ENCODE data around the gene ARMH4. TPM values are rescaled to one million over a fixed set of nuclear protein-coding genes. Genes with fewer than 3 reads are reported as not detected.

ARMH4 gene
- total RNA-seq, 1 experiment from 2014 or later: 42.6 TPM

DNA sequence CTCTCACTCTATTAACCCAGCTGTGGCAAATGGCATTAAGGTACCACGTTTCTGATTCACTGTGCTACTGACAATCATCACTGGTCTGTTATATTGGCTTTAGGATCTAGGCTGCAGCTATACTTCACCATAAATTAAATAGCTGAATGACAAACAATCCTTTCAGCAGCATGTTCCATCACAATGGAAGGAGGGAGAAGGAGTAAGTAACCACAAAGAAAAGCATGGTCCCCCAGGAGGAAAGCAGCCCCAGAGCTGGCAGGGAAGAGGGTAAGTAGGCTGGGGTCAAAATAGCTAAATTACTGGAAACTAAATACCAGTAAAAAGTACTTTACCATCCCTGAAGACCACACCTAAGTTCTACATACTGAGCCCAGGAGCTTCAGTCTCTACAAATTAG, 2.8 kb downstream of the ARMH4 start:
- H4K91ac ChIP-seq (ENCODE audit: insufficient read length, low read depth, low read length): no peak overlapping the region
- no peak overlapping the region for H2BK20ac ChIP-seq (ENCODE audit: low read depth, low read length, poor library complexity, severe bottlenecking)
- no peak overlapping the region for H2BK5ac ChIP-seq (ENCODE audit: insufficient read length, low read length)
- Mint-ChIP-seq H3K9me3 (no peaks in the 10 kb centered on the region; a peak in 1 of 5 replicates), H3K36me3 (ENCODE audit: insufficient read depth in 1 of 3, low read depth in 3 of 3) (no peaks in the 10 kb centered on the region; a peak in 1 of 7 replicates), H3K27me3 (ENCODE audit: low read depth) (peaks cover 19% of the 10 kb centered on the region), H3K27ac (peak overlapping the region in 1 of 3 experiments; percentile 82; a peak in 2 of 7 replicates), H3K4me3 (peak overlapping the region; percentile 32 to 42; a peak in 3 of 5 replicates), H3K4me1 (peaks cover 58 to 61% of the 10 kb centered on the region in 2 experiments)
- WGBS (ENCODE audit: extremely low coverage, insufficient read length, low lambda C conversion rate): no CpG with 5 or more reads among the region's 1 CpG
- no peaks in the 10 kb centered on the region for H4K20me1 ChIP-seq (ENCODE audit: control insufficient read depth, insufficient read depth, insufficient read length)
- H3K23me2 ChIP-seq (ENCODE audit: insufficient read length, low read depth, low read length, poor library complexity, severe bottlenecking): peaks cover 13% of the 10 kb centered on the region
- no peak overlapping the region for H3K4ac ChIP-seq (ENCODE audit: low read depth, low read length)
- H2BK15ac ChIP-seq (ENCODE audit: low read depth, low read length): no peak overlapping the region
- H3K79me1 ChIP-seq (ENCODE audit: insufficient read depth, low read depth, low read length, poor library complexity, severe bottlenecking): no peaks in the 10 kb centered on the region
- H3K27me3 ChIP-seq (ENCODE audit: insufficient read depth, low read length): peaks cover 6% of the 10 kb centered on the region; the same call in 1 of the 2 replicates
- H2BK120ac ChIP-seq (ENCODE audit: low read depth, low read length, poor library complexity, severe bottlenecking): no peak overlapping the region
- H3K14ac ChIP-seq (ENCODE audit: insufficient read depth, low read length): no peak overlapping the region
- H3K79me2 ChIP-seq (ENCODE audit: insufficient read depth, low read length): no peaks in the 10 kb centered on the region
- peaks cover 2% of the 10 kb centered on the region; the same call in 1 of the 2 replicates for H3K4me1 ChIP-seq (ENCODE audit: insufficient read depth, low read length)
- no peaks in the 10 kb centered on the region for H3K9me3 ChIP-seq (ENCODE audit: control insufficient read depth, low read depth, low read length)
- no peak overlapping the region for H2AK5ac ChIP-seq (ENCODE audit: insufficient read length, low read length)
- H3K9ac ChIP-seq (ENCODE audit: extremely low read depth, insufficient read length, low read length): no peak overlapping the region
- no peak overlapping the region for H4K5ac ChIP-seq (ENCODE audit: insufficient read length, low read depth, low read length)
- no peak overlapping the region for H3K18ac ChIP-seq (ENCODE audit: insufficient read length, low read depth, low read length)
- no peak overlapping the region for H3K56ac ChIP-seq (ENCODE audit: insufficient read length, low read depth, low read length)
- no peak overlapping the region for H3K4me2 ChIP-seq (ENCODE audit: insufficient read depth, insufficient read length, low read length)
- H3K23ac ChIP-seq (ENCODE audit: insufficient read length, low read depth, low read length): no peak overlapping the region
- TF ChIP-seq, protein P1, sequence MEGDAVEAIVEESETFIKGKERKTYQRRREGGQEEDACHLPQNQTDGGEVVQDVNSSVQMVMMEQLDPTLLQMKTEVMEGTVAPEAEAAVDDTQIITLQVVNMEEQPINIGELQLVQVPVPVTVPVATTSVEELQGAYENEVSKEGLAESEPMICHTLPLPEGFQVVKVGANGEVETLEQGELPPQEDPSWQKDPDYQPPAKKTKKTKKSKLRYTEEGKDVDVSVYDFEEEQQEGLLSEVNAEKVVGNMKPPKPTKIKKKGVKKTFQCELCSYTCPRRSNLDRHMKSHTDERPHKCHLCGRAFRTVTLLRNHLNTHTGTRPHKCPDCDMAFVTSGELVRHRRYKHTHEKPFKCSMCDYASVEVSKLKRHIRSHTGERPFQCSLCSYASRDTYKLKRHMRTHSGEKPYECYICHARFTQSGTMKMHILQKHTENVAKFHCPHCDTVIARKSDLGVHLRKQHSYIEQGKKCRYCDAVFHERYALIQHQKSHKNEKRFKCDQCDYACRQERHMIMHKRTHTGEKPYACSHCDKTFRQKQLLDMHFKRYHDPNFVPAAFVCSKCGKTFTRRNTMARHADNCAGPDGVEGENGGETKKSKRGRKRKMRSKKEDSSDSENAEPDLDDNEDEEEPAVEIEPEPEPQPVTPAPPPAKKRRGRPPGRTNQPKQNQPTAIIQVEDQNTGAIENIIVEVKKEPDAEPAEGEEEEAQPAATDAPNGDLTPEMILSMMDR (conservative IDR thresholded peaks at IDR 0.05): no peak
- H3K27ac ChIP-seq (ENCODE audit: insufficient read length, low read depth, low read length): no peak overlapping the region
- H2BK12ac ChIP-seq (ENCODE audit: insufficient read length, low read depth, low read length): no peak overlapping the region
- H3T11ph ChIP-seq (ENCODE audit: low read length): no peak overlapping the region
- no peak overlapping the region for H4K8ac ChIP-seq (replicated peaks; ENCODE audit: insufficient read length, low read depth, low read length)
- DNase-seq: no peak
- H2AFZ ChIP-seq (ENCODE audit: low read length): no peak overlapping the region

All from H9 (cell line).